ENCODE results near the gene NELL1.

Gene NELL1

GRCh38 chr11:21492931-21493330 lies 823.5 kb downstream of the NELL1 start:
- Histone ChIP-seq H3K9me3 (ENCODE audit: control insufficient read depth, low read length) (no peaks in the 10 kb centered on the region), H3K4me3 (ENCODE audit: low read length) (no peak overlapping the region), H3K9ac (ENCODE audit: low read length) (no peak overlapping the region), H3K4me1 (ENCODE audit: control insufficient read depth, insufficient read depth, low read length) (no peaks in the 10 kb centered on the region), H3K36me3 (ENCODE audit: control insufficient read depth, insufficient read depth, low read length) (no peaks in the 10 kb centered on the region), H3K27me3 (ENCODE audit: control insufficient read depth, insufficient read depth, low read length) (no peaks in the 10 kb centered on the region)

- H3K4me3 ChIP-seq (ENCODE audit: low read length): no peak overlapping the region
- no peaks in the 10 kb centered on the region for H3K36me3 ChIP-seq (ENCODE audit: control insufficient read depth, insufficient read depth, low read length)
- no peaks in the 10 kb centered on the region for H3K27me3 ChIP-seq (ENCODE audit: control insufficient read depth, insufficient read depth, low read length)
- H3K4me1 ChIP-seq (ENCODE audit: control insufficient read depth, insufficient read depth, low read length): no peaks in the 10 kb centered on the region
- H3K9me3 ChIP-seq (ENCODE audit: control insufficient read depth, low read length): no peaks in the 10 kb centered on the region
- H3K9ac ChIP-seq (ENCODE audit: low read length): no peak overlapping the region
Observed at GRCh38 chr11:21494946-21495345, 825.6 kb downstream of the NELL1 start.

DNA sequence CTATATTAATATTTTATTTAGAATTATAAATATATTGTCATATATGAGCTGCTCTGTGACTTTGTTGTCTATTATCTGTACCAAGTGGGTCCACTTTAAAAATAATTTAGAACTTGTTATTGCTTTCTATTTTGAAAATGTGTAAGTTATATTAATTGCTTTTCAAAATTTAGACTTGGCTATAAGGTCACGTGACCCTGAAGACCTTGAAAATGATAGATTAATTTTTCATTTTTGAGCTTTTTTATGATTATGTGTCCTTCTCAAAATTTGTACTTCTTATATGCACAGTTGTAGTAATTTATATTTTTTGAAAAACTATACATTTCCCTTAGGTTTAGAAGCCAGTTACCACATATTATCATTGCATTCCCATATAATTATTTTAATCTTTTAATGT lies 826.5 kb downstream of the NELL1 start:
- Histone ChIP-seq H3K9me3 (ENCODE audit: control insufficient read depth, low read length) (no peaks in the 10 kb centered on the region), H3K4me1 (ENCODE audit: control insufficient read depth, insufficient read depth, low read length) (no peaks in the 10 kb centered on the region), H3K9ac (ENCODE audit: low read length) (no peak overlapping the region), H3K4me3 (ENCODE audit: low read length) (no peak overlapping the region), H3K36me3 (ENCODE audit: control insufficient read depth, insufficient read depth, low read length) (no peaks in the 10 kb centered on the region), H3K27me3 (ENCODE audit: control insufficient read depth, insufficient read depth, low read length) (no peaks in the 10 kb centered on the region)

- Histone ChIP-seq H3K4me1 (ENCODE audit: control insufficient read depth, insufficient read depth, low read length) (no peaks in the 10 kb centered on the region), H3K27me3 (ENCODE audit: control insufficient read depth, insufficient read depth, low read length) (no peaks in the 10 kb centered on the region), H3K9ac (ENCODE audit: low read length) (no peak overlapping the region), H3K36me3 (ENCODE audit: control insufficient read depth, insufficient read depth, low read length) (no peaks in the 10 kb centered on the region), H3K4me3 (ENCODE audit: low read length) (no peak overlapping the region), H3K9me3 (ENCODE audit: control insufficient read depth, low read length) (no peaks in the 10 kb centered on the region)
Observed at GRCh38 chr11:21501245-21501644, 831.9 kb downstream of the NELL1 start.

DNA sequence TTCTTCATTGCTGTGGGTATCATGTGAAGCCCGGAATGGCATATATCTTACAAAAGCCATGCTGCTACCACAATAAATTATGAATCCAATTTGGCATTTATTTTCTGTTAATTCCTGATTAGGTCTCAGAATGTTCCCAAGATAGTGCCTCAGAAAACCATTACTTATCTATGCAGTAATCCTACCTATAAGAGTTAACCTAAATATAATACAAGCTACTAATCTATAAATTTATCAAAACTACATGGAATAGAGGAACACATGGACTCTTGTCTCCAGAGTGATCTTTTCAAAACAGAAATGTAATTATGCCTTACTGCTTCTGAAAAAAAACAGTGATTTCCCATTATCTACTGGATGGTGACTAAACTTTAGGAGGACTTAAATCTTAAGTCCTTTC lies 835.7 kb downstream of the NELL1 start:
- H3K4me3 ChIP-seq (ENCODE audit: low read length): no peak overlapping the region
- no peaks in the 10 kb centered on the region for H3K9me3 ChIP-seq (ENCODE audit: control insufficient read depth, low read length)
- no peak overlapping the region for H3K9ac ChIP-seq (ENCODE audit: low read length)
- H3K4me1 ChIP-seq (ENCODE audit: control insufficient read depth, insufficient read depth, low read length): no peaks in the 10 kb centered on the region
- H3K27me3 ChIP-seq (ENCODE audit: control insufficient read depth, insufficient read depth, low read length): no peaks in the 10 kb centered on the region
- H3K36me3 ChIP-seq (ENCODE audit: control insufficient read depth, insufficient read depth, low read length): no peaks in the 10 kb centered on the region

DNA sequence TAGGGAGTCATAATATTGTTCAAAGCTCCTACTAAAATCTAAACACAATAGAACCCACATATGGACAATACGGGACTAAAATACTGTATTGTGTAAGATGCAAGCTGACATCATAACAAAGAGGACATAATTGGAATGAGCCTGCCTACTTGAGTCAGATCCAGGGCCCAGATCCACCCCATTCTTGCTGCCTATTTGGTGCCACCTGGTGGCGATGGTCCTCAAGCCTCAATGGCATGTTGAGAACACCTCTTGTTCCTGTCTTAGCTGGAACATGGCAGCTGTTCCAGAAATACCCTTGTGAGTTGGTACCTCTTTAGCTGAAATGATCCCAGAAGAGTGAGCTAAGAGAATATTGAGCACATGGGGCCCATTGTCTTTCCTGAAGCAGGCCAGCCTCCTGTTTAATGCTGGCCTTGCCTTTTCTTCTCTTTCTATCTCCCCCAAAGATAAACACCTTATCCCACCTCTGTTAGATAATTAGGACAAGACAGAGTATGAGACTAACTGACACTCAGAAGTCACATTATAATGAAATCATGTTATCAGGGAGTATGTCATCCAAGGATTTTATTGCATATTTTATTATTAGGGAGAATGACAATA lies 842.6 kb downstream of the NELL1 start:
- Histone ChIP-seq H3K4me1 (ENCODE audit: control insufficient read depth, insufficient read depth, low read length) (no peaks in the 10 kb centered on the region), H3K9ac (ENCODE audit: low read length) (no peak overlapping the region), H3K4me3 (ENCODE audit: low read length) (no peak overlapping the region), H3K36me3 (ENCODE audit: control insufficient read depth, insufficient read depth, low read length) (no peaks in the 10 kb centered on the region), H3K27me3 (ENCODE audit: control insufficient read depth, insufficient read depth, low read length) (no peaks in the 10 kb centered on the region), H3K9me3 (ENCODE audit: control insufficient read depth, low read length) (no peaks in the 10 kb centered on the region)

GRCh38 chr11:21514316-21514715 lies 844.9 kb downstream of the NELL1 start:
- Histone ChIP-seq H3K36me3 (ENCODE audit: control insufficient read depth, insufficient read depth, low read length) (no peaks in the 10 kb centered on the region), H3K4me3 (ENCODE audit: low read length) (no peak overlapping the region), H3K27me3 (ENCODE audit: control insufficient read depth, insufficient read depth, low read length) (no peaks in the 10 kb centered on the region), H3K9me3 (ENCODE audit: control insufficient read depth, low read length) (no peaks in the 10 kb centered on the region), H3K9ac (ENCODE audit: low read length) (no peak overlapping the region), H3K4me1 (ENCODE audit: control insufficient read depth, insufficient read depth, low read length) (no peaks in the 10 kb centered on the region)

DNA sequence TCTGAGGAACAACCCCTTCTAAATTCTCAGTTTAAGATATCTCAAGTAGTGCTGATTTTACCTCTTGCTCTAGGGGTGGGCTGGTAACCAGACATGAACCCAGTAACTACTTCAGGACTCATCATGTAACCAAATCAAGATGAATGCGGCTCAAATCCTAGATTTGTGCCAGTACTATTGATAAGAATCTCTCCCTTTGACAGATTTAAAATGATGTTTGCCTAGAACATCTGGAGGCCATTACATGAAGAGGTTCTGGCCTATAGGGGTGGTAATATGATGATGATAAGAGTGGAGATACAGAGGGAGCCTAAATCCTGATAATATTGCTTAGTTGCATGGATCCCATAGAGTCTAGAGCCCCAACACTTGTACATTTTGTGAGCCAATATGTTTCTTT lies 850.9 kb downstream of the NELL1 start:
- Histone ChIP-seq H3K9me3 (ENCODE audit: control insufficient read depth, low read length) (no peaks in the 10 kb centered on the region), H3K36me3 (ENCODE audit: control insufficient read depth, insufficient read depth, low read length) (no peaks in the 10 kb centered on the region), H3K4me3 (ENCODE audit: low read length) (no peak overlapping the region)

DNA sequence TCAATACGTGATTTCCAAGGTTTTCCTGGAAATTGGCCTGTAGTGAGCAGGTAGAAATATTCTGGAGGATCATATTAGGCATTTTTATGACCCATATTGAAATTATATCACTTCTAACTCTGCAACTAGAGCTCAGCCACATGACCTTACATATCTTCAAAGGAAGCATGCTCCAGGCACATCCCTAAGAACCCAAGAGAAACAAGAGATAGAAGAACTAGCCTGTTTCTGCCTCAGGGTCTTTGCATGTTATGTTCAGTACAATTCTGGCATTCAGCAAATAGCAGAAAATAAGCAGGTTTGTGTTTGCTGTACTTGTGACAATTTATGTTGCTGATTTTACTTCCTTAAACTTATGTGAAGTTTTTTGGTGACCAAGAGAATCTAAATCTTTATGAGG lies 859.8 kb downstream of the NELL1 start:
- H3K9me3 ChIP-seq (ENCODE audit: control insufficient read depth, low read length): no peaks in the 10 kb centered on the region
- no peaks in the 10 kb centered on the region for H3K27me3 ChIP-seq (ENCODE audit: control insufficient read depth, insufficient read depth, low read length)
- H3K4me3 ChIP-seq (ENCODE audit: low read length): no peak overlapping the region
- no peak overlapping the region for H3K9ac ChIP-seq (ENCODE audit: low read length)
- H3K36me3 ChIP-seq (ENCODE audit: control insufficient read depth, insufficient read depth, low read length): no peaks in the 10 kb centered on the region
- H3K4me1 ChIP-seq (ENCODE audit: control insufficient read depth, insufficient read depth, low read length): no peaks in the 10 kb centered on the region

More for the DNA sequence above, 850.9 kb downstream of the NELL1 start:
- no peaks in the 10 kb centered on the region for H3K27me3 ChIP-seq (ENCODE audit: control insufficient read depth, insufficient read depth, low read length)
- no peaks in the 10 kb centered on the region for H3K4me1 ChIP-seq (ENCODE audit: control insufficient read depth, insufficient read depth, low read length)
- no peak overlapping the region for H3K9ac ChIP-seq (ENCODE audit: low read length)

GRCh38 chr11:21534288-21534687 lies 864.9 kb downstream of the NELL1 start:
- H3K36me3 ChIP-seq (ENCODE audit: control insufficient read depth, insufficient read depth, low read length): no peaks in the 10 kb centered on the region
- H3K4me1 ChIP-seq (ENCODE audit: control insufficient read depth, insufficient read depth, low read length): no peaks in the 10 kb centered on the region
- H3K9me3 ChIP-seq (ENCODE audit: control insufficient read depth, low read length): no peaks in the 10 kb centered on the region
- H3K4me3 ChIP-seq (ENCODE audit: low read length): no peak overlapping the region
- no peaks in the 10 kb centered on the region for H3K27me3 ChIP-seq (ENCODE audit: control insufficient read depth, insufficient read depth, low read length)
- no peak overlapping the region for H3K9ac ChIP-seq (ENCODE audit: low read length)

- H3K36me3 ChIP-seq (ENCODE audit: control insufficient read depth, insufficient read depth, low read length): no peaks in the 10 kb centered on the region
- H3K9ac ChIP-seq (ENCODE audit: low read length): no peak overlapping the region
- H3K4me1 ChIP-seq (ENCODE audit: control insufficient read depth, insufficient read depth, low read length): no peaks in the 10 kb centered on the region
- no peaks in the 10 kb centered on the region for H3K9me3 ChIP-seq (ENCODE audit: control insufficient read depth, low read length)
- no peak overlapping the region for H3K4me3 ChIP-seq (ENCODE audit: low read length)
- H3K27me3 ChIP-seq (ENCODE audit: control insufficient read depth, insufficient read depth, low read length): no peaks in the 10 kb centered on the region
Observed at GRCh38 chr11:21537980-21538379, 868.6 kb downstream of the NELL1 start.

GRCh38 chr11:21541187-21541751 lies 871.9 kb downstream of the NELL1 start:
- no peaks in the 10 kb centered on the region for H3K36me3 ChIP-seq (ENCODE audit: control insufficient read depth, insufficient read depth, low read length)
- H3K27me3 ChIP-seq (ENCODE audit: control insufficient read depth, insufficient read depth, low read length): no peaks in the 10 kb centered on the region
- H3K9ac ChIP-seq (ENCODE audit: low read length): no peak overlapping the region
- H3K4me3 ChIP-seq (ENCODE audit: low read length): no peak overlapping the region
- H3K9me3 ChIP-seq (ENCODE audit: control insufficient read depth, low read length): no peaks in the 10 kb centered on the region
- H3K4me1 ChIP-seq (ENCODE audit: control insufficient read depth, insufficient read depth, low read length): no peaks in the 10 kb centered on the region

DNA sequence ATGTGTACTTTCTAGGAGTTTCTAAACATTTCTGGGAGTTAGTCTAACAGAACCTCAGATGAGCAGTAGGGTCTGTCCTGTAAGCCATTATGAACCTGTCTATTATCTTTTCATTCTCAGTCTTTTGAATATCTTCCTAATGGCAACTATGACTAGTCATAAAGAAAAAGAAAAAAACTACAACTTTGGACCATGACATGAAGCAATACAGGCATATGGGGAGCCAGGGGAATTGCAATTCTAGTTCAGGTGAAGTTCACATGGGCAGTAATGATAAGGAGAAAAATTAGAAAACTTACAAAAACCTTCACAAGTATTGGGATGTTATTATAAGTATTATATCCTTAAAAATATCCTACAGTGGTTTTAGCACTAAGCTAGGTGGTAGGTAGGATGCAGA lies 874.5 kb downstream of the NELL1 start:
- Histone ChIP-seq H3K9ac (ENCODE audit: low read length) (no peak overlapping the region), H3K9me3 (ENCODE audit: control insufficient read depth, low read length) (no peaks in the 10 kb centered on the region), H3K27me3 (ENCODE audit: control insufficient read depth, insufficient read depth, low read length) (no peaks in the 10 kb centered on the region), H3K4me3 (ENCODE audit: low read length) (no peak overlapping the region), H3K36me3 (ENCODE audit: control insufficient read depth, insufficient read depth, low read length) (no peaks in the 10 kb centered on the region), H3K4me1 (ENCODE audit: control insufficient read depth, insufficient read depth, low read length) (no peaks in the 10 kb centered on the region)
